Mesenchymal stem cell (in vitro differentiated cells and primary cell): ENCODE results near the gene RBM23.
"Not testable (repeated sequence)": the region's sequence is repeated elsewhere in the genome, so short reads cannot be mapped to it uniquely, and the experiment has no call there.

Source experiments
- DNase-seq: peaks from one replicate; pipeline ENCODE4 v3.0.0-alpha.2; 2013
- H2AFZ ChIP-seq: one replicate; pipeline ENCODE4 v1.6.1; 2013; ENCODE audit warnings: low read depth, mild to moderate bottlenecking, control low read depth, inconsistent platforms, low read length, moderate library complexity
- H2AK5ac ChIP-seq: 2 replicates; pipeline ENCODE4 v1.6.1; 2013; ENCODE audit warnings: low read length, moderate library complexity, mild to moderate bottlenecking, inconsistent platforms; ENCODE audit not compliant: severe bottlenecking
- H2BK120ac ChIP-seq: one replicate; pipeline ENCODE4 v1.6.1; 2013; ENCODE audit warnings: low read depth, mild to moderate bottlenecking, inconsistent platforms, low read length, moderate library complexity
- H2BK12ac ChIP-seq, 2 experiments: one replicate each; pipeline ENCODE4 v1.6.1; 2013; ENCODE audit warnings: inconsistent platforms in 2 of 2, low read length in 2 of 2, mild to moderate bottlenecking in 2 of 2, moderate library complexity in 2 of 2, control low read depth in 1 of 2
- H2BK15ac ChIP-seq: one replicate; pipeline ENCODE4 v1.6.1; 2013; ENCODE audit warnings: mild to moderate bottlenecking, low read depth, inconsistent platforms; ENCODE audit not compliant: poor library complexity, severe bottlenecking
- H2BK5ac ChIP-seq: 2 replicates; pipeline ENCODE4 v1.6.1; 2013; ENCODE audit warnings: low read depth, mild to moderate bottlenecking, low read length, control low read depth, inconsistent platforms; ENCODE audit not compliant: poor library complexity, severe bottlenecking
- H3K14ac ChIP-seq, 2 experiments: one replicate each; pipeline ENCODE4 v1.6.1; 2013; ENCODE audit warnings: inconsistent platforms in 2 of 2, low read length in 2 of 2, control low read depth in 1 of 2, mild to moderate bottlenecking in 1 of 2, moderate library complexity in 1 of 2
- H3K18ac ChIP-seq, 2 experiments: one replicate each; pipeline ENCODE4 v1.6.1; 2013; ENCODE audit warnings: inconsistent platforms in 2 of 2, low read length in 2 of 2, control low read depth in 1 of 2, low read depth in 1 of 2, mild to moderate bottlenecking in 1 of 2
- H3K23ac ChIP-seq, 2 experiments: one replicate each; pipeline ENCODE4 v1.6.1; 2013; ENCODE audit warnings: inconsistent platforms in 2 of 2, low read length in 2 of 2, mild to moderate bottlenecking in 2 of 2, moderate library complexity in 2 of 2, control low read depth in 1 of 2
- H3K27ac ChIP-seq: 2 replicates; pipeline ENCODE4 v1.5.1; 2013; ENCODE audit warnings: mild to moderate bottlenecking, moderate library complexity, low read length, control low read depth, inconsistent platforms; ENCODE audit not compliant: poor library complexity, severe bottlenecking
- H3K27me3 ChIP-seq, 2 experiments: 2 replicates each; pipeline versions ENCODE4 v1.6.1 to v1.7.0; 2013; ENCODE audit warnings: low read length in 2 of 2, mild to moderate bottlenecking in 2 of 2, moderate library complexity in 2 of 2, control low read depth in 1 of 2, inconsistent platforms in 1 of 2; ENCODE audit not compliant: control insufficient read depth in 1 of 2, insufficient read depth in 1 of 2
- H3K36me3 ChIP-seq, 2 experiments: 2 replicates each; pipeline versions ENCODE4 v1.6.1 to v1.7.0; 2013; ENCODE audit warnings: low read length in 2 of 2, control low read depth in 1 of 2, inconsistent platforms in 1 of 2, low read depth in 1 of 2, mild to moderate bottlenecking in 1 of 2; ENCODE audit not compliant: insufficient read depth in 2 of 2, control insufficient read depth in 1 of 2
- H3K4ac ChIP-seq, 2 experiments: one replicate each; pipeline ENCODE4 v1.6.1; 2013; ENCODE audit warnings: inconsistent platforms in 2 of 2, low read length in 2 of 2, mild to moderate bottlenecking in 2 of 2, moderate library complexity in 2 of 2, control low read depth in 1 of 2, low read depth in 1 of 2
- H3K4me1 ChIP-seq: 2 replicates; pipeline ENCODE4 v1.6.1; 2013; ENCODE audit warnings: low read depth, low read length, control low read depth; ENCODE audit not compliant: control insufficient read depth, insufficient read depth
- H3K4me2 ChIP-seq: 2 replicates; pipeline ENCODE4 v1.6.1; 2013; ENCODE audit warnings: low read length, mild to moderate bottlenecking, inconsistent platforms; ENCODE audit not compliant: poor library complexity, severe bottlenecking
- H3K4me3 ChIP-seq, 2 experiments: 2 replicates each; pipeline versions ENCODE4 v1.5.1 to v1.7.0; 2013; ENCODE audit warnings: low read length in 2 of 2, mild to moderate bottlenecking in 2 of 2, control low read depth in 1 of 2, low read depth in 1 of 2; ENCODE audit not compliant: insufficient read depth in 1 of 2
- H3K79me1 ChIP-seq: replicated peaks from 2 replicates; pipeline ENCODE4 v1.6.1; 2013; ENCODE audit warnings: mild to moderate bottlenecking, control low read depth, low read length, inconsistent platforms; ENCODE audit not compliant: poor library complexity, severe bottlenecking
- H3K9ac ChIP-seq: 2 replicates; pipeline ENCODE4 v1.7.0; 2013; ENCODE audit warnings: mild to moderate bottlenecking, low read length, moderate library complexity
- H3K9me3 ChIP-seq: 2 replicates; pipeline ENCODE4 v1.7.0; 2013; ENCODE audit warnings: mild to moderate bottlenecking, low read length; ENCODE audit not compliant: control insufficient read depth
- H4K8ac ChIP-seq: one replicate; pipeline ENCODE4 v1.6.1; 2013; ENCODE audit warnings: inconsistent platforms, mild to moderate bottlenecking, low read length, moderate library complexity
- H4K91ac ChIP-seq: one replicate; pipeline ENCODE4 v1.6.1; 2013; ENCODE audit warnings: mild to moderate bottlenecking, low read length, inconsistent platforms
- WGBS: methylation state at CpG from one replicate; pipeline ENCODE4 v1.1.7; 2013; ENCODE audit warnings: mixed read lengths; 5-methylcytosine and 5-hydroxymethylcytosine counted together

RBM23 gene

DNA sequence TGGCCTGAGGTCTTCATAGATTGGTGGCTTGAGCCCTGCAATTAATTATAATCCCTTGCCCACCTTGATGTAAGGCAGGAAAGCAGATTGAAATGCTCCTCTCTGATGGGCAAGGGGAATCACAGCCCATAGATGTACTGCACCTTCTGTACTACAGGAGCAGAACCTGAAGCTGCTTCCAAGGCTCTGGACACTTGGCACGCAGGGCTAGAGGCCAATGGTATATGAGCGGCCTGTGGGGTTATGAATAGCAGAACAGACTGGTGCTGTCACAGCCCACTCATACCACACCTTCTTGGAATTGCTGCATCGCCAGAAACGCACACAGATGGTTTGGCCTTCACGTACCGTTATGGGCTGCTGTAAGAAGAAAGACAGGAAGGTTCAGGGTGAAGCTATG is 1.7 kb upstream of the RBM23 start:
- H3K4me3 ChIP-seq: no peak overlapping the region
- no peak overlapping the region for H4K91ac ChIP-seq
- H3K9me3 ChIP-seq: no peaks in the 10 kb centered on the region
- no peak overlapping the region for H3K9ac ChIP-seq
- no peak for DNase-seq
- H3K27me3 ChIP-seq: no peaks in the 10 kb centered on the region
- no peak overlapping the region for H2AFZ ChIP-seq
- no peak overlapping the region for H2BK120ac ChIP-seq
- peaks cover 2% of the 10 kb centered on the region for H3K4me1 ChIP-seq
- H3K4me2 ChIP-seq: no peak overlapping the region
- no peak overlapping the region for H3K14ac ChIP-seq
- no peak overlapping the region for H2BK5ac ChIP-seq
- H3K36me3 ChIP-seq: peaks cover 34 to 61% of the 10 kb centered on the region in 2 experiments
- no peak overlapping the region for H2AK5ac ChIP-seq
- H3K23ac ChIP-seq: no peak overlapping the region
- no peak overlapping the region for H2BK12ac ChIP-seq
- H3K4ac ChIP-seq: no peak overlapping the region
- no peak overlapping the region for H3K27ac ChIP-seq
- H4K8ac ChIP-seq: no peak overlapping the region
- 94% methylated on average over 2 of the region's 6 CpGs for WGBS
- H3K79me1 ChIP-seq: peaks cover 16% of the 10 kb centered on the region
- H2BK15ac ChIP-seq: no peak overlapping the region
- H3K18ac ChIP-seq: no peak overlapping the region

GRCh38 chr14:22919601-22919921 is 612 bp upstream of the RBM23 start:
- no peak overlapping the region for H2AFZ ChIP-seq
- H3K36me3 ChIP-seq: peaks cover 34 to 55% of the 10 kb centered on the region in 2 experiments
- H3K9me3 ChIP-seq: no peaks in the 10 kb centered on the region
- no peaks in the 10 kb centered on the region for H3K27me3 ChIP-seq
- H3K27ac ChIP-seq: peak overlapping the region; percentile 31
- H3K4me2 ChIP-seq: peak overlapping the region; percentile 20
- WGBS: 6% methylated on average over 9 of the region's 10 CpGs
- no peak overlapping the region for H2BK12ac ChIP-seq
- H2BK5ac ChIP-seq: no peak overlapping the region
- no peak overlapping the region for H3K4ac ChIP-seq
- peak overlapping the region; percentile 63 for H4K8ac ChIP-seq
- peak overlapping the region; percentile 40 to 63 for H3K18ac ChIP-seq
- H2AK5ac ChIP-seq: no peak overlapping the region
- H3K14ac ChIP-seq: no peak overlapping the region
- H3K23ac ChIP-seq: no peak overlapping the region
- peaks cover 14% of the 10 kb centered on the region for H3K79me1 ChIP-seq
- H3K4me3 ChIP-seq: peak overlapping the region; percentile 11 to 71
- H3K9ac ChIP-seq: peak overlapping the region; percentile 82
- DNase-seq: no peak
- peak overlapping the region; percentile 21 for H2BK120ac ChIP-seq
- no peak overlapping the region for H4K91ac ChIP-seq
- peak overlapping the region; percentile 26 for H2BK15ac ChIP-seq
- H3K4me1 ChIP-seq: peaks cover 2% of the 10 kb centered on the region

DNA sequence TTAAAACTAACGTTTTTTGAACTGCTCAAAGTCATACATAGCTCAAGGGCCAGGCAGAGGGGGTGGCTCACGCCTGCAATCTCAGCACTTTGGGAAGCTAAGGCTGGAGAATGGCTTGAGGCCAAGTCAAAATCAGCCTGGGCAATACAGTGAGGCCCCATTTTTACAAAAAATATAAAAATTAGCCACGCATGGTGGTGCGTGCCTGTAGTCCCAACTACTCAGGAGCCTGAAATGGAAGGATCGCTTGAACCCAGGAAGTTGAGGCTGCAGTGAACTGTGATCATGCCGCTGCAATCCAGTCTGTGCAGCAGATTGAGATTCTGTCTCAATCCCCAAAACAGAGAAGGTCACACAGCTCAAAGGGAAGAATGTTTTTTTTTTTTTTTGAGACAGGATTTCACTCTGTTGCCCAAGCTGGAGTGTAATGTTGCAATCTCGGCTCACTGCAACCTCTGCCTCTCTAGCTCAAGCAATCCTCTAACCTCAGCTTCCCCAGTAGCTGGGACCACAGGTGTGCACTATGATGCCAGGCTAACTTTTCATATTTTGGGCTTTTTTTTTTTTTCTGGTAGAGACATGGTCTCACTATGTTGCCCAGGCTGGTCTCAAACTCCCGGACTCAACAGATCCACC is 2.9 kb downstream of the RBM23 start:
- no peak overlapping the region for H3K14ac ChIP-seq
- H3K18ac ChIP-seq: no peak overlapping the region
- no peak overlapping the region for H2BK5ac ChIP-seq
- H3K27me3 ChIP-seq: no peaks in the 10 kb centered on the region
- no peak overlapping the region for H2BK15ac ChIP-seq
- no peak overlapping the region for H2BK120ac ChIP-seq
- H3K9ac ChIP-seq: no peak overlapping the region
- no peak overlapping the region for H3K4ac ChIP-seq
- H3K27ac ChIP-seq: no peak overlapping the region
- H3K4me3 ChIP-seq: no peak overlapping the region
- no peaks in the 10 kb centered on the region for H3K9me3 ChIP-seq
- H3K4me1 ChIP-seq: peaks cover 2% of the 10 kb centered on the region
- H3K23ac ChIP-seq: no peak overlapping the region
- peak; percentile 61 for DNase-seq
- H3K36me3 ChIP-seq: peaks cover 12 to 32% of the 10 kb centered on the region in 2 experiments
- 97% methylated on average over 6 of the region's 8 CpGs for WGBS
- no peak overlapping the region for H2AFZ ChIP-seq
- peaks cover 8% of the 10 kb centered on the region for H3K79me1 ChIP-seq
- no peak overlapping the region for H4K8ac ChIP-seq
- H3K4me2 ChIP-seq: no peak overlapping the region
- H4K91ac ChIP-seq: no peak overlapping the region
- H2BK12ac ChIP-seq: no peak overlapping the region
- H2AK5ac ChIP-seq: no peak overlapping the region

GRCh38 chr14:22914836-22915235 is 4.1 kb downstream of the RBM23 start:
- not testable (repeated sequence) for H4K91ac ChIP-seq, H3K4ac ChIP-seq, H2BK5ac ChIP-seq, H3K4me2 ChIP-seq, H3K27ac ChIP-seq, H3K14ac ChIP-seq, H3K9ac ChIP-seq, H3K79me1 ChIP-seq, H3K23ac ChIP-seq, H4K8ac ChIP-seq, H3K4me1 ChIP-seq, H3K4me3 ChIP-seq, DNase-seq, H2AFZ ChIP-seq, H3K27me3 ChIP-seq, H3K18ac ChIP-seq, H2BK120ac ChIP-seq, H3K9me3 ChIP-seq, H2BK15ac ChIP-seq, H2BK12ac ChIP-seq, H2AK5ac ChIP-seq
- no CpG with 5 or more reads among the region's 4 CpGs for WGBS
- peaks cover 12 to 23% of the 10 kb centered on the region in 2 experiments for H3K36me3 ChIP-seq
